Testis (tissue), 2 donors: ENCODE results near the gene IGSF21.

Experiments
- CTCF ChIP-seq, 3 experiments: fragments of 450-650 bp in 2 of 3; fragments of 200-600 bp in 1 of 3; sonication (generic) in 1 of 3; IDR thresholded peaks; one replicate each; pipeline ENCODE4 v1.5.1; 2016 to 2019; ENCODE audit warnings: antibody characterized with exemption in 3 of 3, mild to moderate bottlenecking in 2 of 3, moderate library complexity in 1 of 3
- POLR2A ChIP-seq: fragments of 450-650 bp; IDR thresholded peaks from one replicate; pipeline ENCODE4 v1.6.1; 2017; ENCODE audit warnings: antibody characterized with exemption, mild to moderate bottlenecking, moderate library complexity

GRCh38 chr1:18170444-18170843, 62.8 kb downstream of the IGSF21 start:
- no peak for TF ChIP-seq POLR2A
- no peak for TF ChIP-seq CTCF (IDR thresholded peaks at IDR 0.05)
